ENCODE results near the gene C10orf143. TPM values are rescaled to one million over a fixed set of nuclear protein-coding genes. Genes with fewer than 3 reads are reported as not detected.
"Not testable (repeated sequence)": the region's sequence is repeated elsewhere in the genome, so short reads cannot be mapped to it uniquely, and the experiment has no call there.

C10orf143 gene
- total RNA-seq, 2 experiments from 2014 or later, result 4.3 to 5.8 TPM

DNA sequence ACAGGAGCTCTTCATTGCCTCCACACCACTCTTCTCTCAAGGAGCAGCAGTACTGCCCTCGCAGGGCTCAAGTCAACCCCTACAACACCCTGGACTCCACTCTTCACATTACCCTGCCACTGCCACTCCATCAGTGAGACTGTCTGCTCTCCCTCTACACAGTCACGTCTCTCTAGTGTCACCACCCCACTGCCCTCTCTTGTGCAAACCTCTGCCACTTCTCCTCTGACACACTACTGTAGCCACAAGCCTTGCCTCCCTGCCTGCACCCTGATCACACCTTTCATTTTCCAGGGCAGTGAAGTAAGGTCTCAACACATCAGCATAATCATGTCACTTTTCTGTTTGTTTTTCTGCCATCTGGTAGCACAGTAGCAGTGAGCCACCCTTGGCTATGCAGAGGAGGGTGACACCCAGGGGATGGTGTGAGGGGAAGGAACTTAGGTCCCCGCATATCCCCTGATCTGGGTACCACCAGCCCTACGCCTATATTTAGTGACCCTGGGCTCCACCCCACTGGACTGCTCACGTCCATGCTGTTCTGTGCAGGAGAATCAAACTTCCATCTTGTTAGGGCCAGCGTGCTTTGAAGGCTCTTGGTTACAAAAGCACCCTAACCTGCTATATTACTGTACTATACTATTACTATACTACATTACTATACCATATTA, 1.6 kb downstream of the C10orf143 start:
- Histone ChIP-seq H3K4me3 (ENCODE audit: low read length) (peak overlapping the region; percentile 70), H3K27ac (ENCODE audit: low read depth in 1 of 2, low read length in 2 of 2) (no peak overlapping the region), H3K27me3 (ENCODE audit: control insufficient read depth in 1 of 2, insufficient read depth in 2 of 2, low read length in 2 of 2) (no peaks in the 10 kb centered on the region), H3K4me1 (ENCODE audit: insufficient read depth, low read length) (peaks cover 36% of the 10 kb centered on the region), H3K36me3 (ENCODE audit: insufficient read depth, low read length) (peaks cover 3% of the 10 kb centered on the region), H3K9me3 (ENCODE audit: control insufficient read depth in 1 of 2, insufficient read depth in 1 of 2, low read length in 2 of 2) (no peaks in the 10 kb centered on the region)
- Mint-ChIP-seq H3K4me3 (peak overlapping the region; percentile 74), H3K36me3 (ENCODE audit: low read depth) (peaks cover 33% of the 10 kb centered on the region), H3K27me3 (no peaks in the 10 kb centered on the region), H3K4me1 (ENCODE audit: low read depth) (peaks cover 66% of the 10 kb centered on the region), H3K9me3 (no peaks in the 10 kb centered on the region), H3K27ac (peak overlapping the region; percentile 96)
- intact Hi-C loops (cut with DNase I, micrococcal nuclease), result loop anchor here in 1 of 2 experiments (10.0 kb wide), 2 partner anchors 144 to 1786 kb away; partner anchors contain the start of gene EBF3
- TF ChIP-seq CTCF (IDR thresholded peaks at IDR 0.05), result no peak
- ChIA-PET CTCF (interaction anchor here (0.6 to 3.2 kb wide), 13 partner anchors 19 to 220 kb away, joined by 3 to 30 read pairs (median 4); partner anchors contain the start of gene GLRX3), POLR2A (interaction anchor here (1.0 to 3.5 kb wide), 8 partner anchors 7 to 642 kb away, joined by 4 to 212 read pairs (median 20); partner anchors contain the start of genes GLRX3 and MGMT)
- DNase-seq (peak in 3 of 14 experiments; percentile 10 to 23 (median 11)), ATAC-seq (ENCODE audit: poor library complexity) (no peak)

- H3K36me3 ChIP-seq (ENCODE audit: insufficient read depth, low read length); POLR2A ChIA-PET; H3K27ac ChIP-seq (ENCODE audit: low read depth in 1 of 2, low read length in 2 of 2); CTCF ChIA-PET; H3K27me3 Mint-ChIP-seq; H3K9me3 Mint-ChIP-seq; ATAC-seq (ENCODE audit: poor library complexity); H3K4me3 ChIP-seq (ENCODE audit: low read length); H3K9me3 ChIP-seq (ENCODE audit: control insufficient read depth in 1 of 2, insufficient read depth in 1 of 2, low read length in 2 of 2); H3K27me3 ChIP-seq (ENCODE audit: control insufficient read depth in 1 of 2, insufficient read depth in 2 of 2, low read length in 2 of 2): not testable (repeated sequence)
- intact Hi-C loops (cut with DNase I, micrococcal nuclease), result loop anchor here in 1 of 2 experiments (10.0 kb wide), 2 partner anchors 143 to 1787 kb away; partner anchors contain the start of gene EBF3
- DNase-seq, result peak in 2 of 14 experiments; percentile 23 to 40
- Mint-ChIP-seq H3K4me1 (ENCODE audit: low read depth) (peaks cover 64% of the 10 kb centered on the region), H3K27ac (peak overlapping the region; percentile 54), H3K4me3 (peak overlapping the region; percentile 60), H3K36me3 (ENCODE audit: low read depth) (peaks cover 42% of the 10 kb centered on the region)
- peaks cover 36% of the 10 kb centered on the region for H3K4me1 ChIP-seq (ENCODE audit: insufficient read depth, low read length)
Observed at GRCh38 chr10:130108146-130108545, 2.5 kb downstream of the C10orf143 start.

- H3K27ac ChIP-seq (ENCODE audit: low read depth in 1 of 2, low read length in 2 of 2), result no peak overlapping the region
- no peak overlapping the region for H3K4me3 Mint-ChIP-seq
- H3K36me3 ChIP-seq (ENCODE audit: insufficient read depth, low read length), result peaks cover 3% of the 10 kb centered on the region
- H3K27ac Mint-ChIP-seq, result no peak overlapping the region
- no peaks in the 10 kb centered on the region for H3K9me3 ChIP-seq (ENCODE audit: control insufficient read depth in 1 of 2, insufficient read depth in 1 of 2, low read length in 2 of 2)
- no peak for TF ChIP-seq CTCF (IDR thresholded peaks at IDR 0.05)
- ChIA-PET CTCF (no interaction called here), POLR2A (no interaction called here)
- H3K4me3 ChIP-seq (ENCODE audit: low read length), result no peak overlapping the region
- no peaks in the 10 kb centered on the region for H3K9me3 Mint-ChIP-seq
- H3K4me1 Mint-ChIP-seq (ENCODE audit: low read depth), result peaks cover 44% of the 10 kb centered on the region
- H3K27me3 Mint-ChIP-seq, result no peaks in the 10 kb centered on the region
- peaks cover 52% of the 10 kb centered on the region for H3K36me3 Mint-ChIP-seq (ENCODE audit: low read depth)
- DNase-seq (no peak), ATAC-seq (ENCODE audit: poor library complexity) (no peak)
- intact Hi-C loops (cut with DNase I, micrococcal nuclease), result loop anchor here in 1 of 2 experiments (10.0 kb wide), 2 partner anchors 141 to 1789 kb away; partner anchors contain the start of gene EBF3
- H3K4me1 ChIP-seq (ENCODE audit: insufficient read depth, low read length), result peaks cover 26% of the 10 kb centered on the region
- H3K27me3 ChIP-seq (ENCODE audit: control insufficient read depth in 1 of 2, insufficient read depth in 2 of 2, low read length in 2 of 2), result no peaks in the 10 kb centered on the region
Observed at GRCh38 chr10:130105724-130106123, 4.9 kb downstream of the C10orf143 start.
